GM18909 (cell line): Measurements from ENCODE around the gene FGR.
"Not testable (repeated sequence)": the region's sequence is repeated elsewhere in the genome, so short reads cannot be mapped to it uniquely, and the experiment has no call there.

Experiments used
- ATAC-seq: cut with Tn5 transposase; IDR thresholded peaks from one replicate; pipeline ENCODE4 v1.9.1; 2021; ENCODE audit warnings: mild to moderate bottlenecking; ENCODE audit not compliant: unreplicated experiment, poor library complexity

Gene FGR

DNA sequence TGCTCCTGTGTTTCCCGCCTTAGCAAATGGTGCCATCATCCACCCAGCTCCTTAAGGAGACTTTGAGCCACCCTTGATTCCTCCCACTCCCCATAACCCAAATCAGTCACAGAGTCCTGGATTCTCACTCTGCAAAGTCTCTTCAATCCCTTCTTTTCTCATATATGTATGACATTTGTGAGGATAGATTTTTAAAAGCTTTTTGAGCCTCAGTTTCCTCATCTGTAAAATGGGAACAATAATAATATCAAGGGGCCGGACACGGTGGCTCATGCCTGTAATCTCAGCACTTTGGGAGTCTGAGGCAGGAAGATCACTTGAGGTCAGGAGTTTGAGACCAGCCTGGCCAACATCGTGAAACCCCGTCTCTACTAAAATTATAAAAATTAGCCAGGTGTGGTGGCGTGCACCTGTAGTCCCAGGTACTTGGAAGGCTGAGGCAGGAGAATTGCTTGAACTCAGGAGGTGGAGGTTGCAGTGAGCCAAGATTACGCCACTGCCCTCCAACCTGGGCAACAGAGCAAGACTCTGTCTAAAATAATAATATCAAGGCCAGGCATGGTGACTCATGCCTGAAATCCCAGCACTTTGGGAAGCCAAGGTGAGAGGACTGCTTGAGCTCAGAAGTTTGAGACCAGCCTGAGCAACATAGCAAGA, 15.1 kb downstream of the FGR start:
- not testable (repeated sequence) for ATAC-seq

DNA sequence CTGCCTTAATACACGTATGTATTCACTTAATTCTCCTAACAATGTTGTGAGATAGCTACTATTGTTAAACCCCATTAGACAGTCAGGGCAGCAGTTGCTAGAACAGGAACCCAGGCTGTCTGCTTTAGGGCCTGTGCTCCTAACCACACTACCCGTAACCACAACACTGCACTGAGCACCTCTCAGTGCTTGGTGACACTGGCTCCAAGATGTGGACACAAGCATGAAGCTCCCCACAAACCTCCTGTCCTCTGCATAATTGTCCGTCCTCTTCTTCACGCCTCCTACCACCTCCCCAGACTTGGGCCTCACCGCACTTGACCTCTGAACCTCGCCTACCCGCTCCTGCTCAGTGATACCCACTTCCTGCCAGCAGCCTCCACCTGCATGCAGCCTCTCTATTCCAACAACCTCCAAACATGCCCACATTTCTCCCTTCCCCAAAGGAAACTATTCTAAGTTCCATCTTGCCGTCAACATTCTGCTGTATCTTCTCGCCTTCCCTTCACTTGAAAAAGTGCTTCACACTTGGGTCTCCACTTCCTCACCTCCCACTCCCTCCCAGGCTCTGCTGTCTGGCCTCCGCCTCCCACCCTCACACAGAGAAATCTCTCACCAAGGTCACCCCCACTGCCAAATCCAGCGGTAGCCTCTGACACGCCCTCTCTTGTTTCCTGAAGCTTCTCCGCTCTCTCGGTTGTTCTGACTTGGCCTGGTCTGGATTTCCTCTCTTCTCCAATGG, 16.5 kb downstream of the FGR start:
- no peak for ATAC-seq

DNA sequence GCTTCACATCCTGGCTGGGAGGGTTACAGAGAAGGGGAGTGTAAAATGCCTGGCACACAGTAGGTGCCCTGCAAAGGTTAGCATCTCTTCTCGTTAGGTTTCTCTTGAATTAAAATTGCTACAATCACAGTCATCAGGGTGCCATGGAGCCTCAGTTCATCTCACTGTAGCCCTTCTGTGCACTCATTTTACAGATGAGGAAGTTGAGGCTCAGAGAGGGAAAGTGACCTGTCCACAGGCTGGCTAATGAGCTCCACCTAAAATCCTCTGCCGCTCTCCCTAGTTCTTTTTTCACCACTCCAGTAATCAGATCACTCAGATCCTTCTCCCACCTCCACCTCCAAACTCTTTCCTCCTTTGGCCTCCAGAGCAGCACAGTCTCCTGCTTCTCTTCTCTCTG, 17.6 kb downstream of the FGR start:
- ATAC-seq, result no peak

DNA sequence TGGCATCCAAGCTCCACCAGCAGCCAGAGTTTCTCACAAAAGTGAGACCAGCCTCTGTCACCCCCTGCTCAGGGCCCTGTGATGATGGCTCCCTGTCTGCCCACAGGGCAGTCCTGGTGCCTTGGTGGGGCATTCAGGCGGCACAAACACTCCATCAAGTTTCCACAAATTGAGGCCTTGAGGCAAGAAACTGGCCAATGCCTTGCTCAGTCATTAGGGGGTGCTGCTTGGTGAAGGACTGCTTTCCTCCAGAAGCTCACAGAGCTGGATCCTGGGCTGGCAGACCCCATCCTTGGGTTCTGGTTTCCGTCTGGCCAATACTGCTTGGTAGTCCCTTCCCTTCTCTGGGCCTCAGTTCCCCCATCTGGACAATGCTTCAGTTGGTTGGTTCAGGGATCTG, 18.5 kb downstream of the FGR start:
- no peak for ATAC-seq

DNA sequence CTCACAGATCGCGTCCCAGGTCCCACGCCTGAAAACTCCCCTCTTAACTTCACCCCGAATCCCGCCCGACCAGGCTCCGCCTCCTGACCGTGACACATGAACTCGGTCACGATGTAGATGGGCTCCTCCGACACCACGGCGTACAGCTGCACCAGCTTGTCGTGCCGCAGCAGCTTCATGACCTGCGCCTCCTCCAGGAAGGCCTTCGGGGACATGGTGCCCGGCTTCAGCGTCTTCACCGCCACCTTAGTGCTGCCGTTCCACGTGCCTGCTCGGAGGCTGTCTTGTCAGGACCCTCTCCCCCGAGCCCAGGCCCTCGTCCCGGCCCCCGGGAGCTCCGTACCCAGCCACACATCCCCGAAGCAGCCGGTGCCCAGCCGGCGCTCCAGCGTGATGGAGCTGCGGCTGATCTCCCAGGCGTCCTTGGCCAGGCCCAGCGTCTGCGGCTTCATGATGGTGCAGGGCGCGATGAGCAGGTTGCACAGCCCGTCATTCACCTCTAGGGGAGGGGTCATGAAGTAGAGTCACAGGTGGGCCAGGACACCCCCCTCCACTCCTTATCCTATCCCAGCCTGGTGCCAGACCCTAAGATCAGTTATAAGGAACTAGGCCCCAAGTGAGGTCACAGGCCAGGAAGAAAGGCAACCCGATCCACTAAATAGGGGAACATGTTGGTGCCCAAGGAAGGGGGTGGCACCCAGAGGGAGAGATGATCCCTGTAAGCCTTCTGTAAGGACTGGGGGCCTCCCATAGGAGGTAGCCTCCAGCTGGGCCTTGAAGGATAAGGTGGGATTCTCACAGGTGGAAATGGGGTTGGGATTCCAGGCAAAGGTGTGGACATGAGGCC, 19.4 kb downstream of the FGR start:
- ATAC-seq, result no peak

DNA sequence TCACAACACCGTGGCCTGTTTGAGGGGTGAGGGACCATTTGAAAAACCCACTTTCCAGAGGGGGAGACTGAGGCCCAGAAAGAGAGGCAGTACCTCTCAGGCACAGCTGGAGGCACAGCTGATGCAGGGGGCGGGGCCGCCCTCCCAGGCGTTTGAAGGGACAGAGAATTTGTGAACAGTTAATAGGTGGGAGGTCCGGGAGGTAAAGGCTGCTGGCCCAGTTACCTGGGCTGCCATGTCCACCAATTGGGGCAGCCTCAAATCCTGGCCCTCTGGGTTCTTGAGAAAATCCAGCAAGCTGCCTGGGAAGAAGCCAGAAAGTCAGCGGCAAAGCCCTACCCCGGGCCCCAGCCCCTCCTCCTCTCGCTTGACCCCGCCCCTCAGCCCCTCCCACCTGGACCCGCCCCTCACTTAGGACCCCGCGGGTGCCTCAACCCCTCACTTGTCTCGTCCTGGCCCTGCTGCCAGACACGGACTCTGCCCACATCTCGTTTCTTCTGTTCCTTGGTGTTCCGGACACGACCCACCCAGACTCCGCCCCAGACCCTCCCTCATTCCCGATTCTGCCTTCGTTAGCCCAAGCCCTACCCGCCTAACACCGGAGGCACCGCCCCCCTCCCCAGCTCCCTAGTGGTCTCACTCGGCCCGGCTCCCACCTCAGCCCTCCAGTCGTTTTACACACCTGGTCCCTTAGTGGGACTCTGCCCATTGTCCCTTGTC, 20.2 kb downstream of the FGR start:
- no peak for ATAC-seq

DNA sequence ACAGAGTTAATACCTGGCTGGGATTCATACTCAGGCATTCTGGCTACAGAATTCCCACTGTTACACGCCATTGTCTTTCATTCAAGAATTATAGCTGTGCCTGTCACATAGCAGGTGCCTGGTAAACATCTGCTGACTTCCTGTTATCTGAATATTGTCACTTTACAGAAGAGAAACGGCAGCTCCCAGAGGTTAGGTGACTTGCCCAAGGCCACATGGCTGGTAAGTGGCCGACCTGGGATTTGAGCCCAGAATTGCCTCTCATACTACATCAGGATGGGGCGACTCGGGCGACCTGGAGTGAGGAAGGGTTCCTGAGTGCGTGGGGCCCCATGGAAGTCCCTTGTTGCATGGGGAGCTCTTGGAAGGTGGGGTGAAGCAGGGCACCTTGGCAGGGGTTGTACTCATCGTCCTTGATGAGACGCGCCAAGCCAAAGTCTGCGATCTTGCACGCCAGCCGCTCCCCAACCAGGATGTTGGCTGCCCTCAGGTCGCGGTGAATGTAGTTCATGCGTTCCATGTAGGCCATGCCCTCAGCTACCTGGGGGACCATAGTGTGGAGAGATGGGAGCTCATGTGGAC, 20.9 kb downstream of the FGR start:
- ATAC-seq, result no peak

DNA sequence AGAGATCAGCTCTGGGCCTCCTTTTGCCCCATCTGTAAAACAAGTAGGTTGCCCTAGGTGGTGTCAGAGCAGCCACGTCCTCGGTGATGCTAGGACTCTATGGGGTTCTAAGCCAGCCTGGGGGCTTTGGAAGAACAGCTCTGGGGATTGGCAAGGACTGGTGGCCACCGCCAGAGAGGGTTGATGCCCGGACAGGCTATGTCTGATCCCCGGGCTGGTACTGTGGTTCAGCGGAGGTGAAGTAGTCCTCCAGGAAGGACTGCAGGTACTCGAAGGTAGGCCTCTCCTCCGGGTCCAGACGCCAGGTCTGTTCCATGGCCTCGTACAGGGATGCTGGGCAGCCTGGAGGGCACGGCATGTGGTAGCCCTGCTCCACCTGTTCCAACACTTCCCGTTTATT, 22.3 kb downstream of the FGR start:
- no peak for ATAC-seq

DNA sequence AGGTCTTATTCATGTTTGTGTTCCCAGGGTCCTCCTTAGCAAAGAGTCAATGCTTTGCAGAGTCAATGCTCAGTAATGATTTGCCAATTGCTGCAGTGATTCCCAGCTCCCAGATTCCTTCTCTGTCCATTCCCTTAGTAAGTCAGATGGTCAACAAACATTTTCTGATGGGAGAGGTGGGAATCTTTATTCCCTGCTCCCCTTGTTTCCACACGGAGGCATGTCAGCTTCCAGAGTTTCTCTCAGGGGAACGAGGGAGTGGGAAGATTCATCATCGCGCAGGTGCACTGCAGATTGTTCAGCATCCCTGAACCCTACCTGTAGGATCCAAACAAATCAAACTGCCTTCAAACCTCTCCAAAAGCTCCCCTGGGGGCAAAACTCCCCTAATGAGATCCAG, 23.5 kb downstream of the FGR start:
- ATAC-seq, result no peak

DNA sequence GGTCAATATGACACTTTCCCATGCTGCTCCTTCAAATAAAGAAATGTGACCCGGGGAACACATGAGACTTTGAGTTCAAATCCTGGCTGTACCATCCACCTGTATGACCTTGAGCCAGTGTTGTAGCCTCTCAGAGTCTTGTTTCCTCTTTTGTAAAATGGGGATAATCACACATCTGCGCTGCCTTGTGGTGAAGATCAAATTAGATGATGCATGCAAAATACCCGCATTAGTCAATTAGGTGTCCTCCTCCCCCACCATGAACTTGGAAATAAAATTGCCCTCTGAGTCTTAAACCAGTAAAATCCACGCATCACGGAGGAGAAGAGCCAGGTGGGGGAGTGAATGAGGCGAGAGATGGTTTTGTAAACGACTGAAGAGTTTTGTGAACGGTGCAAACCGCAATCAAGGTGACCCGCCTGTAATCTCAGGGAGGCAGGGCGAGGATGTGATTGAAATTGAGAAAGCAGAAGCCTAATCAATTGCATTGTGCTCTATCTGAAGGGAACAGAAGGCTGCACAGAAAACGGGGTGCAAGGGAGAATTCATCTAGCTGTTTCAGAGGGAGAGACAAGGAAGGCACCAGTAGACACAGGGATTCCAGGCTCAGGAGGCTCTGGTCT, 25.3 kb downstream of the FGR start:
- no peak for ATAC-seq

DNA sequence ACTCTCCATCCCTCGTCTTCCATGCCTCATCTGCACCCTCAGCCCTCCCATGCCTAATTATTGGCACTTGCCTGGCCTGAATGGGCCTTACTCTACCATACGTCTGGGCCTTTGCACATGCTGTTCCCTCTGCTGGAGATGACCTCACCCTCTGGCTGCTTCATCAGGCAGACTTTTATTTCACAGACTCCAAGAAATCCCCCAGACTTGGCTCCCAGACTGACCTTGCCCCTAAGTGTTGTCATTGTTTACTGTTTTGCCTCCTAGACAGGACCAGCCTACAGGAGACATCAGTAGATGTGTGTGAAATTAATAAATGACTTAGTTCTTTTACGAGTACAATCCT, 25.8 kb downstream of the FGR start:
- no peak for ATAC-seq

DNA sequence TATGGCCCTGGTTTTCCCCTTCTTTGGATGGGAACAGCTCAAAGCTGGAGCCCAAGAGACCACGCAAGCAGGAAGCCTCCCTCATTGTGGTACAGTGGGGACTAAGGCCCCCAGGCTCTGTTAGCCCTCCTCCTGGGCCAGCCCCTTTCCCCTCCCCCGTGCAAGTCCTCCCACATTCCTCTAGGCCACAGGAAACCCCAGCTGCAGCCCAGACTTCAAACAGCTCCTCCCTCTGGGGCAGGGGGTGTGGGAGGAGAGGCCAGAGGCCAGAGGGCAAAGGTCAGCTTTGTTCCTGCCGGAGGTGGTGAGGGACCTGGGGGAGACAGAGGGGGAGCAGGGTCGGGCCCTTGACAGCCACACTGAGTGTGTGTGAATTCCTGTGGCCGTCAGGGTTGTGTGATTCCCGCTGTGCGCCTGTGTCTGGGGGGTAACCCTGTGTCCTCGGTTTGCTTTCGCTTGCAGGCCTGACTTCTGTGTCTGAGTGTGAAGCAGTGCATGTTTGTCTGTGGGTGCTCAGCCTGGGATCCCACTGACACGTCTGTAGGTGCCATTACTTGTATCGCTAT, 27.7 kb downstream of the FGR start:
- ATAC-seq, result no peak

DNA sequence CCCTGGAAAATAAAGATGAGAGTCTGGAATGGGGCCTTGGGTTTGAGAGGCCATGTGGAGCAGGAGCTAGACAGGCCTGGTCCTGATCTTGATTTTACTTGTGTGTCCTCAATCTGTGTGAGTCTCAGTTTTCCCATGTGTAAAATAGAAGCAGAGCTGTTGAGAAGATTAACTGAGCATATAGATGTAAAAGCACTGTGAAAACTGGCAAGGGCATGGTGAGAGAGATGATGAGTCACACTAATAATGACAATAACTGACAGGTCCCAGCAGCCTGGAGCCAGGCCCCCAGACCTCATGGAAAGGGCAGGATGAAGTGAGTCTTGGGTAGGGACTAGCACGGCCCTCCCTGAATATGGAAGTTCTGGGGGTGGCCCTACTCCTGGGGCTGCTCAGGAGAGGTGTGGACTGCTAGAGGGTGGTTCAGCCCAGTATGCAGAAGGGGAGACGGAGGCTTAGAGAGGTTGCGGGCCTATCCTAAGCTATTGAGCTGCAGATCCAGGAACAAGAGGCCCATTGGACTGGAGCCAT, 28.2 kb downstream of the FGR start:
- no peak for ATAC-seq

DNA sequence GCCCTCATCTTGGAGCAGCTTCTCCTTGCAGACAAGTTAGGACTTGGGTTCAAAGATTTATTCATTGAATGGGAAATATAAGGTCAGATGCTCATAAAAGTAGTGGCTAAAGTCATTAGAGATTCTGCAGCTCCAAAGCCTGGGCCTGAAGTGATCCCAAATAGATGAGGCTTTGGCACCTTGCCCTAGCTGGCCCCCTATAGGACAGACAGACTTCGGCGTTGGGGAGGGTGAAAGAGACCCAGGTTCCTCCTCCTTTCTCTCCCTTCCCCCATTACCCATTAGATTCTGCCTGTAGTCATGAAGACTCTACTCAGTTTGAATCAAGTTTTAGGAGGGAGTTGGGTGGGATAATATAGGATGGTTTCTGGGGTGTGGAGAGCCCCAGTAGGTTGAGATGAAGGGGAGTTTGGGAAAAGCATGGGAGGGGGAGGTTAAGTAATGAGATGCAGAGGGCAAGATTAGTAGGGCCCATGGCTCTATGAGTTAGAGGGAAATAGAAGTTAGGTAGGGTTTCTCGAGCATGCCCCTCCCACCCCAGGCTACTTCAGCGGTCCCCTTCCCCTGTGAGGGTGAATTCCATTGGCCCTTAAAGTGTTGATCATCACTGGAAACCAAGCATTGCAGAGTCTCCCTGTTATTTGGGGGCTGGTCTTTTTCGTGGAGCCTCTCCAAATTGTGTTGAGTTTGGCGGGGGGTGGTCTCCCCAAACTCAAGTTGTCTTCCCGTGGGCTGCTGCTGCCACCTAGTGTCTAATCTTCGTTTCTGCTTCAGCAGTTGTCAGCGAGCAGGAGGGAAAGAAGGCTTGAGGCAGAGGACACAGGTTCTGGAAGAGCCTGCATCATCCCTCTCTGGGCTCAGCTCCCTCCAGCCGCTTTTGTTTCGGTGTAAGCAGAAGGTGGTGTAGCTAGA, 28.9 kb downstream of the FGR start:
- no peak for ATAC-seq

DNA sequence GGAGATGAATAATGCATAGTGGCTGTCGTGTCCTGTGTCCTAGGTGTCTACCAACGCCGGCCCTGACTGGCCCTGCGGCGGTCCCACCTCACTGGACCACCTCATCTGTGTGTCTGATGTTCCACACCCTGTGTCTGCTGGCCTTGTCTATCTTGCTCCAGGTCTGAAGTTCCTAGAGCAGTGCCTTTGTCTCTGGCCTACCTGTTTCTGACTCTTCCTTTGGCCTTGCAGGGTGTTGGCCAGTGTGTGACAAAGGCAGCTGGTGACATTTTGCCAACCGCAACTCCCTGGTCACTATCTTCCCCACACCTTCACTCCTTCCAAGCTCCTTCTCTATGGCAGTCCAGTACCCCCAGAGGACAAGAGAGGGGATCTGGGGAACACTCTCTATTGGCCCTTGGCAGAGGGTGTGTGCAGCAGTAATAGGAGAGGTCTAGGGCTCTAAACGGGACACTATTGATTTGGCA, 29.7 kb downstream of the FGR start:
- no peak for ATAC-seq

DNA sequence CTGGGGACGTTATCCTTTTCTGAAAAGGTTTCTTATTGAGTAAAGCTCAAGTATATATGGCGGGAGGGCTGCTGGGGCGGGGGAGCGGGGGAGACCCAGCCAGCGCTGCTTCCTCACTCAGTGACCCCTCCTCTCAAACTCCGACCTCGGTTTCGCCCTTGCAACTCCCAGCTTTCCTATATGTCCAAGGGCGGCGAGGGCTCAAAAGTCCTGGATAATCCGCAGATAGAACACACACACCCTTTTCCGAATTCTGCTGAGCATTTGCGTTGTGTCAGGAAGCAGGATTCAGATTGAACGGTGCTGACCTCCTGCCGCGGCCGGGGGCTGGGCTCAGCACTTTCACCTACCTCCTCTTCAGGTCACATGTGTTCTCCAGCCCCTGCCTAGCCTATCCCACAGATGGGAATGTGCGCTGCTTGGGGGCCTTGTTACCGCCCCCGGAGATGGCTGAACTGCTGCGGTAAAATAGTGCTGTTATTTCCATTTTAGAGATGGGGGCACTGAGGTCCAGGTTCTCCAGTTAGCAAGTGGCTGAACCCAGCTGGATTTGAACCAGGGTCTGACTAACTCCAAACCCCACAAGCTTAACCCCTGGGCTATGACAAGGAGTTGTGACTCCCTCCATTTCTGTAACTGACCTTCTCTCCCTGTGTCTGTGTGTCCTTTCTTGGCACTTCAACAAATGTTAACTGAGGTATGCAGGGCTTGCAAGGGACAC, 30.2 kb downstream of the FGR start:
- ATAC-seq, result no peak

DNA sequence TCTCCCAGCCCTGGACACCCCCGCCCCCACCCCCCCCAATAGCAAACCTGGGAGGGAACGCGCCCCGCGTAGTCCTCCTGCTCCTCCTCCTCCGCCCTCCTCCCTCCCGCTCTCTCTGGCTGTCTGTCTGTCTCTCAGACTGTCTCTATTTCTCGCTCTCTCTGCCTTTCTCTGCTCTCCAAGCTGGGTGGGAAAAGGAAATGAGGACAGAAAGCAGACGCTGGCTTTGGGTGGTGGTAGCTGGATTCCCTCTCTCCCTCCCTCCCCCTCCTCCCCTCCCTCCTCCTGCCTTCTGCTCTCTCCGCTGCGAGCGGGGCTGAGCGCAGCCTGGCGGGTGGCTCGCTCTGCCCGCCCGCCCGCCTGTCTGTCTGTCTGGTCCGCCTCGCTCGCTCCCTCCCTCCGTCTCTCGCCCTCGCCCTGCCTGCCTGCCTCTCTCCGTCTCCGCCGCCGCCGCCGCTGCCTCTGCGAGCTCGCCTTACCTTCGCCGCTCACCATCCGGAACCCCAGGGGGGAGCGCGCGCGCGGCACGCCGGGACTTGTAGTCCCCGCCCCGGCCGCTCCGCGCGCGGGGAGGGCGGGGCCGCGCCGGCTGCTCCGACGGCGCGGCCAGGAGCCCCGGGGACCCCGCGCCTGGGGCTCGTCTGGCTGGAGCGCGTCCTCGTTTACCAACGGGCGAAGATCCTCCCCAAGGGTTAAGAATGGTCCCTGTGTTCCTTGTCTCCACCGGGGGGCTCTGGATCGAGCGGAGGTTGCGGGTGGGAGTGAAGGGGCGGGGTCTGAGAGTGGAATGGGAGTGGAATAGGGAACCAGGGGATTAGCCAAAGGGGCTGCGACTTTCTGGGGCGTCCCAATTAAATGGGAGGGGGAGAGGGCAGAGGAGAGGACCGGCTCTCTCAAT, 31.1 kb downstream of the FGR start, which contains the start of gene AHDC1:
Gene AHDC1 (minus strand): TSS at position 464 of the 898 bp plus-strand sequence. CDS start 52,029 bp downstream, outside the sequence.
- ATAC-seq, result peak; percentile 62
